ENCODE measurements around the gene ADIG.

The ADIG gene

GRCh38 chr20:38581013-38581412, at the start of gene ADIG:
ADIG (plus strand) TSS chr20:38581197; CDS start chr20:38581251, 54 bp downstream.
- DNase-seq: no peak

GRCh38 chr20:38534756-38535155, 46.2 kb upstream of the ADIG start:
- DNase-seq: no peak

- DNase-seq: no peak
Observed at GRCh38 chr20:38536310-38536709, 44.7 kb upstream of the ADIG start.

GRCh38 chr20:38537176-38537575, 43.8 kb upstream of the ADIG start:
- DNase-seq: no peak

- DNase-seq: no peak
Observed at GRCh38 chr20:38538789-38539188, 42.2 kb upstream of the ADIG start.

- no peak for DNase-seq
Observed at GRCh38 chr20:38543014-38543906, 37.7 kb upstream of the ADIG start.

- no peak for DNase-seq
Observed at GRCh38 chr20:38545771-38546170, 35.2 kb upstream of the ADIG start.

- DNase-seq: no peak
Observed at GRCh38 chr20:38547288-38548085, 33.5 kb upstream of the ADIG start.

- DNase-seq: no peak
Observed at GRCh38 chr20:38548356-38549083, 32.5 kb upstream of the ADIG start.

- DNase-seq: no peak
Observed at GRCh38 chr20:38550274-38550673, 30.7 kb upstream of the ADIG start.

GRCh38 chr20:38551056-38551626, 29.9 kb upstream of the ADIG start:
- no peak for DNase-seq

- no peak for DNase-seq
Observed at GRCh38 chr20:38554986-38555385, 26.0 kb upstream of the ADIG start.

GRCh38 chr20:38555395-38555794, 25.6 kb upstream of the ADIG start:
- DNase-seq: no peak

GRCh38 chr20:38557174-38557573, 23.8 kb upstream of the ADIG start:
- no peak for DNase-seq

GRCh38 chr20:38558596-38559360, 22.2 kb upstream of the ADIG start:
- DNase-seq: no peak

GRCh38 chr20:38559764-38560163, 21.2 kb upstream of the ADIG start:
- no peak for DNase-seq

- DNase-seq: no peak
Observed at GRCh38 chr20:38563802-38564431, 17.1 kb upstream of the ADIG start.

GRCh38 chr20:38564680-38565079, 16.3 kb upstream of the ADIG start:
- no peak for DNase-seq

GRCh38 chr20:38566036-38566598, 14.9 kb upstream of the ADIG start:
- DNase-seq: no peak

- no peak for DNase-seq
Observed at GRCh38 chr20:38569747-38570525, 11.1 kb upstream of the ADIG start.
